ENCODE results near the gene SIDT1.

The SIDT1 gene

DNA sequence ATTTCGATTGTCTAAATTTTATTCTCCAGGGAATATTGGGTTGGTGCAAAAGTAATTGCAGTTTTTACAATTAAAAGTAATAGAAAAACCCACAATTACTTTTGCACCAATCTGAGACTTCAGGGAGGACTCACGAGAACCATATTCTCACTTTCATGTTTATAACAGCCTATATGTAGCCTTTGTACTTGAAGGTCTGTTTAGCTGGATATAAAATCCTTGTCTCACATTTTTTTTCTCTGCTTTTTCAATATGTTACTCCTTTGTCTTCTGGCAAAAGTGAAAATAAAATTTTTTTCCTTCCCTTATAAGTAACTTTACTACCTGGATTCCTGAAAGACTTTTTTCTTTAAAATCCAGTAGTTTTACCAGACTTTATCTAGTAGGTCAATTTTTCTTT, 9.2 kb downstream of the SIDT1 start:
- Histone ChIP-seq H2AFZ (ENCODE audit: low read depth) (no peak overlapping the region), H3K27me3 (ENCODE audit: insufficient read depth, low read depth) (no peaks in the 10 kb centered on the region), H3K27ac (no peak overlapping the region), H3K36me3 (ENCODE audit: insufficient read depth) (no peaks in the 10 kb centered on the region), H3K4me1 (ENCODE audit: low read depth, poor library complexity, severe bottlenecking) (peaks cover 16% of the 10 kb centered on the region), H3K4me3 (IDR thresholded peaks at IDR 0.05; ENCODE audit: insufficient read depth, low read depth, low read length) (no peak overlapping the region), H3K4me2 (no peak overlapping the region), H3K79me2 (ENCODE audit: insufficient read depth, low read depth) (no peaks in the 10 kb centered on the region), H3K9ac (no peak overlapping the region), H4K20me1 (ENCODE audit: insufficient read depth) (no peaks in the 10 kb centered on the region)
- TF ChIP-seq, protein P1, sequence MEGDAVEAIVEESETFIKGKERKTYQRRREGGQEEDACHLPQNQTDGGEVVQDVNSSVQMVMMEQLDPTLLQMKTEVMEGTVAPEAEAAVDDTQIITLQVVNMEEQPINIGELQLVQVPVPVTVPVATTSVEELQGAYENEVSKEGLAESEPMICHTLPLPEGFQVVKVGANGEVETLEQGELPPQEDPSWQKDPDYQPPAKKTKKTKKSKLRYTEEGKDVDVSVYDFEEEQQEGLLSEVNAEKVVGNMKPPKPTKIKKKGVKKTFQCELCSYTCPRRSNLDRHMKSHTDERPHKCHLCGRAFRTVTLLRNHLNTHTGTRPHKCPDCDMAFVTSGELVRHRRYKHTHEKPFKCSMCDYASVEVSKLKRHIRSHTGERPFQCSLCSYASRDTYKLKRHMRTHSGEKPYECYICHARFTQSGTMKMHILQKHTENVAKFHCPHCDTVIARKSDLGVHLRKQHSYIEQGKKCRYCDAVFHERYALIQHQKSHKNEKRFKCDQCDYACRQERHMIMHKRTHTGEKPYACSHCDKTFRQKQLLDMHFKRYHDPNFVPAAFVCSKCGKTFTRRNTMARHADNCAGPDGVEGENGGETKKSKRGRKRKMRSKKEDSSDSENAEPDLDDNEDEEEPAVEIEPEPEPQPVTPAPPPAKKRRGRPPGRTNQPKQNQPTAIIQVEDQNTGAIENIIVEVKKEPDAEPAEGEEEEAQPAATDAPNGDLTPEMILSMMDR (conservative IDR thresholded peaks at IDR 0.05; ENCODE audit: low read depth, low read length), result no peak

GRCh38 chr3:113545594-113545993, 13.2 kb downstream of the SIDT1 start:
- TF ChIP-seq, protein P1 (conservative IDR thresholded peaks at IDR 0.05; ENCODE audit: low read depth, low read length), result no peak
- H3K4me3 ChIP-seq (IDR thresholded peaks at IDR 0.05; ENCODE audit: insufficient read depth, low read depth, low read length), result peak overlapping the region; percentile 85
- H3K9ac ChIP-seq, result no peak overlapping the region
- H3K36me3 ChIP-seq (ENCODE audit: insufficient read depth), result no peaks in the 10 kb centered on the region
- H2AFZ ChIP-seq (ENCODE audit: low read depth), result peak overlapping the region; percentile 70
- peak overlapping the region; percentile 57; the same call in 1 of the 2 replicates for H3K27ac ChIP-seq
- H4K20me1 ChIP-seq (ENCODE audit: insufficient read depth), result no peaks in the 10 kb centered on the region
- H3K4me1 ChIP-seq (ENCODE audit: low read depth, poor library complexity, severe bottlenecking), result peaks cover 30% of the 10 kb centered on the region
- no peaks in the 10 kb centered on the region for H3K79me2 ChIP-seq (ENCODE audit: insufficient read depth, low read depth)
- no peaks in the 10 kb centered on the region for H3K27me3 ChIP-seq (ENCODE audit: insufficient read depth, low read depth)
- H3K4me2 ChIP-seq, result peak overlapping the region; percentile 77

- Histone ChIP-seq H3K4me1 (ENCODE audit: low read depth, poor library complexity, severe bottlenecking) (peaks cover 30% of the 10 kb centered on the region), H3K79me2 (ENCODE audit: insufficient read depth, low read depth) (no peaks in the 10 kb centered on the region), H2AFZ (ENCODE audit: low read depth) (peak overlapping the region; percentile 70), H4K20me1 (ENCODE audit: insufficient read depth) (no peaks in the 10 kb centered on the region), H3K36me3 (ENCODE audit: insufficient read depth) (no peaks in the 10 kb centered on the region), H3K27ac (peak overlapping the region; percentile 57), H3K9ac (peak overlapping the region; percentile 43; the same call in 1 of the 2 replicates), H3K27me3 (ENCODE audit: insufficient read depth, low read depth) (no peaks in the 10 kb centered on the region), H3K4me3 (IDR thresholded peaks at IDR 0.05; ENCODE audit: insufficient read depth, low read depth, low read length) (peak overlapping the region; percentile 85), H3K4me2 (peak overlapping the region; percentile 77)
- TF ChIP-seq, protein P1 (conservative IDR thresholded peaks at IDR 0.05; ENCODE audit: low read depth, low read length), result no peak
These were observed 14.1 kb downstream of the SIDT1 start for GRCh38 chr3:113546414-113546893.

- Histone ChIP-seq H4K20me1 (ENCODE audit: insufficient read depth) (no peaks in the 10 kb centered on the region), H3K79me2 (ENCODE audit: insufficient read depth, low read depth) (no peaks in the 10 kb centered on the region), H3K27ac (no peak overlapping the region), H2AFZ (ENCODE audit: low read depth) (no peak overlapping the region), H3K36me3 (ENCODE audit: insufficient read depth) (no peaks in the 10 kb centered on the region), H3K9ac (no peak overlapping the region), H3K4me1 (ENCODE audit: low read depth, poor library complexity, severe bottlenecking) (peaks cover 30% of the 10 kb centered on the region), H3K4me2 (no peak overlapping the region), H3K4me3 (IDR thresholded peaks at IDR 0.05; ENCODE audit: insufficient read depth, low read depth, low read length) (no peak overlapping the region), H3K27me3 (ENCODE audit: insufficient read depth, low read depth) (no peaks in the 10 kb centered on the region)
- TF ChIP-seq, protein P1 (conservative IDR thresholded peaks at IDR 0.05; ENCODE audit: low read depth, low read length), result no peak
These were observed 16.1 kb downstream of the SIDT1 start for GRCh38 chr3:113548501-113548900.
